SIG-M5 (cell line): ENCODE data around the gene ASAP2.
"Not testable (repeated sequence)": the region's sequence is repeated elsewhere in the genome, so short reads cannot be mapped to it uniquely, and the experiment has no call there.

Experiments
- DNase-seq: peaks from one replicate; lab custom pipeline; 2025; lab: John Stamatoyannopoulos, UW

ASAP2 gene

DNA sequence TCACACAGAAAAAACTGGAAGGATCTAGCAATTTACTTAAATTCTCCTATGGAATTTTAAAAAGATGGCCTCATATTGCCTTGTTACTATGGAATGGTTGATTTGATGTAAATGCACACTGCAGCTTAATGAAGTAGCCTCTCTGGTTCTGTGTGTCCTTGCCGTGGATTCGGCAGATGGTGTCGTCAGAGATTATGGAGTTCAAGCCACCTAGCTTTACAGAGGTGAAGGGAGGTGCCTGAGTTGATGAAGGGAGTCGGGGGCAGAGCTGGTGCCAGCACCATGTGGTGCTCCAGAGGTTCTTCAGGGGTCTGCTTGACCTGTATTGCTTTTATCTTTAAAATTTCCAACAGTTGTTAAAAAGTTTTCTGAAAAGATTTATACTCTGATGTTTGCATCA is 48.8 kb downstream of the ASAP2 start:
- no peak for DNase-seq

DNA sequence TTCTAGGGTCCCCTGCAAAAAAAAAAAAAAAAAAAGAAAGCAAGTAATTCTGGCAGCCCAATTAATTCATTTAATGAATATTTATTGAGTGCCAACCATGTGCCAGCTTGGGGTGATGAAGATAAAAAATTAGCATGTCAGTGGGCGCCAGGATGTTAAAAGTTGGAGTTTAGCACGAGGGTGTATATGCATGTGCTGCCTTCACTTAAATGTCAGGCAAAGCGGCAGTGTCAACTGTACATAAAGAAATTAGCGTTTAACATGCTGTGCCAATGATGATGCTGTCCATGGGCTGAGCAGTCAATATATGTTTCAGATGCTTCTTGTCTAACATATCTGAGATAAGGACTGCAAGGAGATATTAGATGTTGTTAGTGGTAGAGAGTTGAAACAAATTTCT is 49.5 kb downstream of the ASAP2 start:
- no peak for DNase-seq

GRCh38 chr2:9256570-9257043 is 50.0 kb downstream of the ASAP2 start:
- DNase-seq, result no peak

DNA sequence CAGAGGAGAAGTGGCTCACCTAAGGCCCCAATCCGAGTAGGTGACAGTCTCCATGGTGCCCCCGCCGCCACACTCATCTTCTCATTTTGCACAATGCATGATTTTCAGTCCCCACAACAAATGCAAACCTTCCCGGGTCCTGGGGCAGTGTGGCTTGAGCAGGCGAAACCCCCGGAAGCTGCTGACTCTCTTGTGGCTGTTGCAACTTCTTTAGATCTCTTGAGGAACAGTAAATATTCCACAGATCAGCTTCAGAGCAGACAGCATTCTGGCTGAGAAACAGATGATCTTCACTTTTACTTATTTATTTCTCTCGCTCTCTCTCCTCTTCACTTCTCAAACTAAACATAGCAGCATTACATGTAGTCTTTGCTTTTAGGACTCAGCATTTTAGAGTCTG is 51.9 kb downstream of the ASAP2 start:
- DNase-seq, result no peak

GRCh38 chr2:9258953-9259399 is 52.4 kb downstream of the ASAP2 start:
- no peak for DNase-seq

DNA sequence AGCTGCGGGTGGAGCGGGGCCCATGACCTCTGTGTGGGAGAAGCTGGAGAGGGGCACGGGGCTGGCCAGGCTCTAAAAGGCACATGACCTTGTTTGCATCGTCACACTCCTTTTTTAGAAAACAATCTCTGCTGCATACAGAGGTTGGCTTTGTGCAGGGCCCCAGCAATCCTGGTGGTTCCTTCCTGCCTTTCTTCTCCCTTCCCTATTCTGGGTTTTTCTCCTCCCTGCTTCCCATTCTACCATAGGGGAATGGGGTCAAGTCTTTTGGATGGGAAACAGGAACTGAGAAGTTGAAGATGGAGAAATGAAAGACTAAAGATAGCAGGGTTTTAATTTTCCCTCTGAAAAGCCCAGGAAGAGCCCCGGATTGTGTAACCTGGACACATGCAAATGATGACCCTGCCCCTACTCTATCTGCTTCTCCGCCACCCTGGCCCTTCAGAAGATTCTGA is 53.9 kb downstream of the ASAP2 start:
- DNase-seq, result no peak

DNA sequence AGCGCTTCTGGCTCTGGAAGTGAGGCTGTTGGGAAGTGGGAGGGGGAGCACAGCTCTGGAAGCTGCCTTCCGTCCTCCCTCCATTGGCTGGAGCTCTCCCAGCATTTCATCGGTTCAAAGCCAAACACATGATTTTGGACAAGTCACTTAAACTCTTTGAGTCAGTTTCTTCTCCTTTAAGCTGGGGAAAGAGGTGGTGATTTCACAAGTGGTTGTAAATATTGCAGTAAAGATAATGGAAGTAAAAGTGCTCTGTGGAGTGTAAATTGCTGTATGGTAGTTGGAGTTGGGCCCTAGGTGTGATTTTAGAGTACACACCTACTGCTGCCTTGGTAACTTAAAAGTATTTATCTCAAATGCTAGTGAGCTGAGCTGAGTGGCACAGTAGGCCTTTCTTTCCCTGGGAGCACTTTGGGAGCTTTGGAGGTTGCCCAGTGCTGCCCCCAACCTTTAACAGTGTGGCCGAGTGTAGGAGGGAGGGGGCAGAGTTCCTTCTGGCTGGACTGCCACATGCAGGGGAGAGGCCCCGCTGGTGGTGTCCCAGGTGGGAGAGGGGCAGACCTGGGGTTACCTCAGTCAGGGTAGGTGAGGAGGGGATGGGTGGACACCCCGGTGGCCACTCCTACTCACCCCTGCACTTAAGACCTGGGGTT is 54.7 kb downstream of the ASAP2 start:
- DNase-seq, result no peak

DNA sequence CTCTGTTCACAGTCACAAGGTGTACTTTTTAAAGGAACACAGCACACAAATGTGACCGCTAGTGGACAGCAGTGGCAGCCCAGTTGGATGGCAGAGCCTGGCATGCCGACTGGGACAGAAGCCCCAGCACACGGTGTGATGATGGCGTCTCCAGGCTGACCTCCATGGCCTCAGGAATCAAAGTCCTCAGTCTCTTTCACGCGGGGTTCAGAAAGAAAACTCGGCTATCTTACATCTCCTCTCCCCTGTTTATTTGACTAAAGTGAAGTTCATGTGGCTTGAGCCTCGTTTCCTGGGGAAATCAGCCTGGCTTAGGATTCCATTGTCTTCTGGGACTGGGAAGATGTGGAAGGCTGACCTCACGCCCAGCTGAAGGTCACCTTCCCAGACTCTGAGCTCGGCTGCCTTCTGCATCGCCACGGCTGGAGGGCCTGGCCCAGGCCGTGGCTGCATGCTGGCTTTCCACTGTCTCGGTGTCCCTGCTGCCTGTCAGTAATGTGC is 56.1 kb downstream of the ASAP2 start:
- DNase-seq, result no peak

GRCh38 chr2:9263428-9263827 is 56.8 kb downstream of the ASAP2 start:
- DNase-seq, result no peak

DNA sequence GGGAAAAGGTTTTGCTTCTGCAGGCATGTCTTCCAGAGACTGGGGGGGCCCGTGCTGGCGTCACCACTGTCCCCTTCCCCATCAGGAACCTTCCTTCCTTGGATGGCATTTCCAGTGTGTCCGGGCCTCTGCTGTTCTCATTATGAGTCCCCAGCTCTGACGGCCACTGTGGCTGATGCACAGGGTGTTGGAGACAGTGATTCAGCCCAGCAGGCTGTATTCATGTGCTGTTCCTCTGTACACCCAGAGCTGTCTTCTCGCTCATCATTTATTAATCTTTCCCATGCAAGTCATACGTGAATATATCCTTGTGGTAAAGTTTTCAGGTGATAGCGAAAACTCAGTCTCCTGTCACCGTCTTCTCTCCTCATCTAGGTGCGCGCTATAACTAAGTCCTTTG is 57.7 kb downstream of the ASAP2 start:
- DNase-seq, result no peak

- no peak for DNase-seq
These were observed 60.1 kb downstream of the ASAP2 start for GRCh38 chr2:9266711-9267110.

- not testable (repeated sequence) for DNase-seq
These were observed 60.7 kb downstream of the ASAP2 start for GRCh38 chr2:9267286-9267685.

- no peak for DNase-seq
These were observed 61.9 kb downstream of the ASAP2 start for GRCh38 chr2:9268301-9269080.

DNA sequence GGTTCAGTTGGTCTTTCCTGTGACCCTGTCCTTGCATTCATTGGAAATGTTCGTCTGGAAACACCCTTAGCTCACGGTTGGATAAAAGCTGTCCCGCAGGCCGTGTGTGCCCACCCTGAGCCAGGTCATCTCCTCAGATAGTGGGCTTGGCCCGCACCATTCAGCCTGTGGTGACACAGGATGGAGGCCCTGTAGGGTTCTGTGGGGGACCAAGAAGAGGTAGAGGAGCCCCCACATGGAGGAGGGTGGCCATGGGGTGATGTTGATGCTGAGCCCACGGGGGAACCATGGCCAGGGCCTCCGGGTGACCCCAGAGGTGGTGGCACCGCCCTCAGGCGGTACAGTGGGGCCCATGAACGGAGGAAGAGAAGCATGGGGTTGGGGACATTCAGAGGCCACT is 62.7 kb downstream of the ASAP2 start:
- DNase-seq, result no peak

- no peak for DNase-seq
These were observed 63.2 kb downstream of the ASAP2 start for GRCh38 chr2:9269695-9270360.

- no peak for DNase-seq
These were observed 64.5 kb downstream of the ASAP2 start for GRCh38 chr2:9271091-9271490.

DNA sequence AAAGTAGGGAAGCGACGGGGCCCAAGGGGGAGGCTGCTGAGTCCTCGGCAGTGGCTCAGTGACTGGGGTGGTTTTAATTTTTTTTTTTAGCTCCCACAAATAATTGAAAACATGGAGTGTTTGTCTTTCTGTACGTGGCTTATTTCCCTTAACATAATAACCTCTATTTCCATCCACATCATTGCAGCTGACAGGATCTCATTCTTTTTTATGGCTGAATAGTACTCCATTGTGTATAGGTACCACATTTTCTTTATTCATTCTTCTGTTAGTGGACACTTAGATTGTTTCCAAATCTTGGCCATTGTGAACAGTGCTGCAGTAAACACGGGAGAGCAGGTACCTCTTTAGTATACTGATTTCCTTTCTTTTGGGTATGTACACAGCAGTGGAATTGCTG is 65.1 kb downstream of the ASAP2 start:
- no peak for DNase-seq

- DNase-seq, result no peak
These were observed 67.0 kb downstream of the ASAP2 start for GRCh38 chr2:9273486-9274130.

GRCh38 chr2:9274701-9275343 is 68.2 kb downstream of the ASAP2 start:
- DNase-seq, result no peak

GRCh38 chr2:9275399-9275798 is 68.8 kb downstream of the ASAP2 start:
- DNase-seq, result no peak

GRCh38 chr2:9276074-9276473 is 69.5 kb downstream of the ASAP2 start:
- no peak for DNase-seq
